AG04450 (cell line): ENCODE results near the gene DIPK1A. TPM values are rescaled to one million over a fixed set of nuclear protein-coding genes. Genes with fewer than 3 reads are reported as not detected.
A peak's percentile ranks its signal among the peaks of the same experiment; 100 is the strongest.

Experiments
- CTCF ChIA-PET: fragments of 300-600, 350-600 bp; formaldehyde crosslinking; extraction: SDS; loops from one replicate; lab custom pipeline; 2022; ENCODE audit warnings: antibody characterized with exemption, inconsistent platforms; lab: Charles Lee
- POLR2A ChIA-PET: fragments of 350-600 bp; formaldehyde crosslinking; extraction: SDS; loops from one replicate; lab custom pipeline; 2021; ENCODE audit warnings: antibody characterized with exemption, inconsistent platforms; lab: Yijun Ruan, JAX
- DNase-seq: peaks from one replicate; pipeline ENCODE4 v3.0.0-alpha.2; 2011; ENCODE audit warnings: low read depth, low spot score
- H3K27ac ChIP-seq: one replicate; pipeline ENCODE4 v1.5.1; 2012; ENCODE audit warnings: low read depth, low read length, control low read depth
- H3K27me3 ChIP-seq: one replicate; pipeline ENCODE4 v1.6.0; 2012; ENCODE audit warnings: low read length; ENCODE audit not compliant: control insufficient read depth, insufficient read depth
- H3K4me3 ChIP-seq: 2 replicates; pipeline ENCODE4 v1.5.1; 2011; ENCODE audit warnings: mild to moderate bottlenecking, low read depth, low read length, control low read depth
- H3K9me3 ChIP-seq: 2 replicates; pipeline ENCODE4 v1.5.1; 2012; ENCODE audit warnings: low read length; ENCODE audit not compliant: control insufficient read depth, insufficient read depth
- polyA plus RNA-seq: library from polyadenylated mRNA; depleted of rRNA; stranded (reverse); fragments of >200 nt; gene quantifications from 2 replicates; pipeline ENCODE4 v1.2.3, GENCODE V29; 2011
- TF ChIP-seq, protein P1 (sequence below): IDR thresholded peaks from 2 replicates; pipeline ENCODE4 v1.5.1; 2011; ENCODE audit warnings: low read depth, low read length, control low read depth, inconsistent platforms

Gene DIPK1A
- polyA plus RNA-seq, 1 experiment: 50.8 TPM

DNA sequence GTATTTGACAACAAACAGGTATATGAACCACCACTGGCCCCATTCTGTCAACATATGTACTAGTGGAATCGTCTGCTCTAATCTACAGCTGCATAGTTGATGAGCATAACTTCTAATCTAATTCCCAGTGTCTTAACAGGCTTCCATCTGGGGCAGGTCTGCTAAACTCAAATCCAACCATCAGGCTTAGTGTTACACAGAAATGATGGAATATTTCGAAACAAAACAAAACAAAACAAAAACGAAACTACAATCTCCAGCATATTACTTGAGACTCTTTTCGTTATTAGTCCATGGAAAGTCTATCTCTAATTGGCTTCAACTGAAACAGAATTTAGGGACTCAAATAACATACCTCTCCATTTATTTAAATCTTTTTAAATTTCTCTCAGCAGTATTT, 37.6 kb downstream of the DIPK1A start:
- no peak for DNase-seq
- Histone ChIP-seq H3K27ac (no peak overlapping the region), H3K9me3 (peaks cover 2% of the 10 kb centered on the region; the same call in 1 of the 2 replicates), H3K27me3 (no peaks in the 10 kb centered on the region), H3K4me3 (no peak overlapping the region)
- ChIA-PET POLR2A (no interaction called here), CTCF (interaction anchor here (0.6 to 1.0 kb wide), 2 partner anchors 11 to 719 kb away, joined by 3 read pairs; no protein-coding TSS in a partner anchor)
- TF ChIP-seq, protein P1, sequence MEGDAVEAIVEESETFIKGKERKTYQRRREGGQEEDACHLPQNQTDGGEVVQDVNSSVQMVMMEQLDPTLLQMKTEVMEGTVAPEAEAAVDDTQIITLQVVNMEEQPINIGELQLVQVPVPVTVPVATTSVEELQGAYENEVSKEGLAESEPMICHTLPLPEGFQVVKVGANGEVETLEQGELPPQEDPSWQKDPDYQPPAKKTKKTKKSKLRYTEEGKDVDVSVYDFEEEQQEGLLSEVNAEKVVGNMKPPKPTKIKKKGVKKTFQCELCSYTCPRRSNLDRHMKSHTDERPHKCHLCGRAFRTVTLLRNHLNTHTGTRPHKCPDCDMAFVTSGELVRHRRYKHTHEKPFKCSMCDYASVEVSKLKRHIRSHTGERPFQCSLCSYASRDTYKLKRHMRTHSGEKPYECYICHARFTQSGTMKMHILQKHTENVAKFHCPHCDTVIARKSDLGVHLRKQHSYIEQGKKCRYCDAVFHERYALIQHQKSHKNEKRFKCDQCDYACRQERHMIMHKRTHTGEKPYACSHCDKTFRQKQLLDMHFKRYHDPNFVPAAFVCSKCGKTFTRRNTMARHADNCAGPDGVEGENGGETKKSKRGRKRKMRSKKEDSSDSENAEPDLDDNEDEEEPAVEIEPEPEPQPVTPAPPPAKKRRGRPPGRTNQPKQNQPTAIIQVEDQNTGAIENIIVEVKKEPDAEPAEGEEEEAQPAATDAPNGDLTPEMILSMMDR: no peak

DNA sequence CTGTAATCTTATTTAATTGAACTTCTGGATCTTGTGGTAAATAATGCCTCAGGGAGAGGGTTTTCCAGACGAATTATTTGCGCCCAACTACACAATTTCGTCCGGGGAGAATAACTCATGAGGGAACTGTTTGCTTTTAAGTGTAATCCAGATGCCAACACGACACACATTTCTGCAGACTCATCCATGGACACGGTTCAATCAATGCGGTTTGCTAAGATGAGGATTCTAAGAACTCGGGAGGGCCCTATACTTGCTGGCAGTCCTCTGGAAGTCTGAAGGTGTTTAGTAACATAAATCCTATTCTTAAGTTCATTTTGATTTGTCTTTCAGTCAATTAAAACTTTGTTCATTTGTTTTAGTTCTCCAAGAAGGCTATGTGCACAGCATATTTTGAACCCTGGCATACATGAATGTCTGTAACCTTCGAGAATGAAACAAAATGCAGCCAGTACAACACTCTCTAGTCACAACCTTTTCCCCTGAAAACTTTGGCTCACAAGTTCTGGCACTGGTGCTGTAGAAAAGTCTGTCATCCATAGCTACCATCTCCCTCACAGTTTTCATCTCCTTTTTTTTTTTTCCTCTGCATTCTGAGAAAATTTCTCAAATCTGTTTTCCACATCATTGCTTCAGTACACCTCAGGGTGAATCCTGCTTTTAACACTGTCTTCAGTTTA, 38.8 kb downstream of the DIPK1A start:
- no peak for DNase-seq
- CTCF ChIA-PET: interaction anchor here (0.6 to 1.5 kb wide), 4 partner anchors 10 to 72 kb away, joined by 3 to 6 read pairs (median 4); no protein-coding TSS in a partner anchor
- H3K9me3 ChIP-seq: peaks cover 4% of the 10 kb centered on the region; the same call in 1 of the 2 replicates
- no peak overlapping the region for H3K4me3 ChIP-seq
- no peak overlapping the region for H3K27ac ChIP-seq
- TF ChIP-seq, protein P1: no peak
- POLR2A ChIA-PET: no interaction called here
- H3K27me3 ChIP-seq: no peaks in the 10 kb centered on the region

DNA sequence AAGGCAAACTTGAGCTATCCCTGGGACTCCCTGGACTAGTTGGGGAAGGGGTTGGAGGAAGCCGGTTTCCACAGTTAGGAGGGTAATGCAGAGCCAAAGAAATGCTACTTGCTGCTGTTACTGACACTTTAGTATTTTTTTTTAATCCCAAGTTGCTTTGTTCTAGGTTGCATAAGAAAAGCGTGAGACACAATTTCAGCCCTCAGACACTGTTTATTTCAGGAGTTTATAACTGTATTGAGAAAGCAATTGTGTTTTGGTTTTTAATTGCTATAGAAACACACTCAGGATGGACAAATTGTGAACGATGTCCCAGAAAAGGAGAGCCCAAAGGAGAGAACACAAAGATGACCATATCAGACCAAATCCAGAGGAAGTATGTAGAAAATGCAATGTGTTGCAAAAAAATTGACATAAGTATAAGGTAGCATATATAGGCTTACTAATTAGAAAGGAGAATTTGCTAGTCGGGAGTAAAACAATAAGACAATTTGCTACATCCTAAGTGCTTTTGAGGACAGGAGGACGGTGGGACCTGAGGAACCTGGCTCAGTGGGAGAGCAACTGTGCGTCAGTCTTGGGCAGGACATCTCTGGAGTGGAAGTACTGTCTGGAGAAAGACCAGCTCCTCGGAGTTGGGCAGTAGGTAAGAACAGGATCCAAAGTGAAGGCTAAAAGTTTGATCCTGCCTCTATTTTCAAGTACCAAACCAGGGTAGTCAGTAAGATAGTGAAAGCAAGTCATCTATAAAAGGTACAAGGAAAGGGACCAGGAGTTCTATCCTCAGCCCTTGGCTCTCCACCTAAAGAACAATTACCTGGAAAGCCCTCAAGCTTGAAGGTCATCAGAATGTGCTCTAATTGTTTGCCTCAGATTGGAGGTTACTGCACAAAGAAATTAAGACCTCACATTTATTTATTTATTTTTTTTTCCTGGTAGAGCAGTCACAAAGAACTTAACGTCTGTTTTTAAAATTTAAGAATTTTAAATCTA, 39.9 kb downstream of the DIPK1A start:
- POLR2A ChIA-PET: no interaction called here
- DNase-seq: no peak
- Histone ChIP-seq H3K27me3 (no peaks in the 10 kb centered on the region), H3K4me3 (no peak overlapping the region), H3K9me3 (peaks cover 4% of the 10 kb centered on the region; the same call in 1 of the 2 replicates), H3K27ac (no peak overlapping the region)
- TF ChIP-seq, protein P1: no peak
- CTCF ChIA-PET: interaction anchor here (0.6 to 1.5 kb wide), 6 partner anchors 21 to 632 kb away, joined by 3 to 6 read pairs (median 4); no protein-coding TSS in a partner anchor

DNA sequence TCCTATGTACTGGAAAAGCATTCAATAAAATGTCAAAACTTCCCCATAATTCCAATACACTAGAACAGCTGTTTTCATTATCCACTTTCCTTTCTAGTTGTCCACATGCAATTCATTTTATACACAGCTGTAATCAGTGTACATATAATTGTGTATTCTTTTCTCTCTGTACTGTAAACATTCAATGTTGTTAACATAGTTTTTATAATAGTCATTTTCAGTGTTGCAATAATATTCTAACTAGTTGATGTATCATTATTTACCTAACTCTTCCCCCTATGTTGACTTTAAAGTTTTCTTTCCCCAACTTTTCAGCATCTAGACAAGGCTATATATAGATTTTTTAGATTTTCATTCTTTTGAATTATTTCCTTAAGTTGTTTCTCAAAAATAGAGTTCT, 44.4 kb downstream of the DIPK1A start:
- Histone ChIP-seq H3K9me3 (peaks cover 4% of the 10 kb centered on the region; the same call in 1 of the 2 replicates), H3K27ac (no peak overlapping the region), H3K27me3 (no peaks in the 10 kb centered on the region), H3K4me3 (no peak overlapping the region)
- ChIA-PET POLR2A (no interaction called here), CTCF (no interaction called here)
- TF ChIP-seq, protein P1: no peak
- DNase-seq: peak; percentile 39
